A673 (cell line): Measurements from ENCODE around the gene BIRC5. TPM values are rescaled to one million over a fixed set of nuclear protein-coding genes. Genes with fewer than 3 reads are reported as not detected.

Experiments used
- BruUV-seq: library from RNA; stranded (reverse); fragments of 400-500 nt; replicated peaks from 2 replicates; lab custom pipeline; 2021; lab: Mats Ljungman, UMichigan
- CTCF ChIA-PET: fragments of 300-600 bp; sonication (Branson Sonifier 250); formaldehyde crosslinking; loops from one replicate; lab custom pipeline; 2022; ENCODE audit warnings: antibody characterized with exemption; lab: Charles Lee
- POLR2A ChIA-PET: fragments of 300-600 bp; sonication (Branson Sonifier 250); formaldehyde crosslinking; loops from one replicate; lab custom pipeline; 2022; ENCODE audit warnings: antibody characterized with exemption; ENCODE audit not compliant: low non-redundant PET; lab: Charles Lee
- DNase-seq: peaks from one replicate; pipeline ENCODE4 v3.0.0-alpha.2; 2015; ENCODE audit warnings: low spot score
- H3K27ac ChIP-seq: fragments of 200-600 bp; sonication (generic); 2 replicates; pipeline ENCODE4 v1.5.1; 2016; ENCODE audit warnings: mixed run types, low read depth, mild to moderate bottlenecking, mixed read lengths, antibody characterized with exemption, low read length; ENCODE audit not compliant: poor library complexity, severe bottlenecking
- H3K27me3 ChIP-seq: fragments of 200-600 bp; sonication (generic); replicated peaks from 2 replicates; pipeline ENCODE4 v1.6.1; 2017; ENCODE audit warnings: mixed run types, low read depth, mild to moderate bottlenecking, mixed read lengths, antibody characterized with exemption, low read length; ENCODE audit not compliant: insufficient read depth, poor library complexity
- H3K36me3 ChIP-seq: fragments of 200-600 bp; sonication (generic); 2 replicates; pipeline ENCODE4 v1.6.1; 2016; ENCODE audit warnings: mixed run types, mild to moderate bottlenecking, mixed read lengths, antibody characterized with exemption, low read length; ENCODE audit not compliant: insufficient read depth, poor library complexity, severe bottlenecking
- H3K4me1 ChIP-seq: fragments of 200-600 bp; sonication (generic); 2 replicates; pipeline ENCODE4 v1.6.1; 2017; ENCODE audit warnings: mixed run types, mild to moderate bottlenecking, mixed read lengths, antibody characterized with exemption, low read length; ENCODE audit not compliant: insufficient read depth, poor library complexity, severe bottlenecking
- H3K4me3 ChIP-seq: fragments of 200-600 bp; sonication (generic); 2 replicates; pipeline ENCODE4 v1.5.1; 2016; ENCODE audit warnings: low read depth, mixed run types, mild to moderate bottlenecking, mixed read lengths, low read length; ENCODE audit not compliant: poor library complexity, severe bottlenecking
- H3K9me3 ChIP-seq: fragments of 200-600 bp; sonication (generic); 2 replicates; pipeline ENCODE4 v1.6.1; 2016; ENCODE audit warnings: mixed run types, low read depth, mild to moderate bottlenecking, mixed read lengths, antibody characterized with exemption, low read length; ENCODE audit not compliant: poor library complexity, severe bottlenecking
- EZH2 ChIP-seq: fragments of 200-600 bp; sonication (generic); IDR thresholded peaks from 2 replicates; pipeline ENCODE4 v1.6.1; 2017; ENCODE audit warnings: borderline replicate concordance, low read depth, mild to moderate bottlenecking, mixed read lengths, antibody characterized with exemption, low read length; ENCODE audit not compliant: poor library complexity, severe bottlenecking
- intact Hi-C: fragments of 100-400 bp; cut with micrococcal nuclease; formaldehyde crosslinking; loops from one replicate; pipeline ENCODE4 v1.10.0; 2022; ENCODE audit not compliant: unreplicated experiment
- total RNA-seq: library from RNA; stranded (reverse); gene quantifications from 2 replicates; pipeline ENCODE4 v1.2.3, GENCODE V29; 2021
- TF ChIP-seq, protein P1 (sequence below): fragments of 300-800, 200-600 bp; sonication (generic); conservative IDR thresholded peaks from 2 replicates; pipeline ENCODE4 v1.5.1; 2017; ENCODE audit warnings: low read depth, mild to moderate bottlenecking, antibody characterized with exemption, low read length, moderate library complexity, mixed read lengths

BIRC5 gene
- total RNA-seq, 1 experiment from 2014 or later, result 158 TPM

DNA sequence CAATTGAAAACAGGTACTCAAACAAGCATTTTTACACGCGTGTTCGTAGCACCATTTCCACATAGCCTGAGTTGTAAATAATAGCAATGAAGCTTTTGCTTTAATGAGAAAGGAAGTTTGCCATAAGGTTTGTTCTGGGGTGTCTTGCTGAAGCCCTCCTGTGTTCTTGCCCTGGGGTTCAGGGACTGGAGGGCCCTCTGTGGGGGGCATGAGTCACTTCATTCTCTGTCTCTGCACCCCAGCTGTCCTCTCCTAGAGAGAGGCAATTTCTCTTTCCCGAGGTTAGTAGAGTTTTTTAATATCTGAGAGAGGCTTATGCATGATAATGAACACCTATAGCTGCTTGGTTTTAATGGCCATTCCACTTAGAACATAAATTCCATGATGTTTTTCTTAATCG is 17.3 kb upstream of the BIRC5 start:
- H3K27me3 ChIP-seq, result no peaks in the 10 kb centered on the region
- ChIA-PET POLR2A (no interaction called here), CTCF (no interaction called here)
- intact Hi-C loops, result no loop called here
- no peaks in the 10 kb centered on the region for H3K4me1 ChIP-seq
- H3K9me3 ChIP-seq, result no peaks in the 10 kb centered on the region
- H3K36me3 ChIP-seq, result peaks cover 19% of the 10 kb centered on the region
- H3K27ac ChIP-seq, result no peak overlapping the region
- BruUV-seq, result no TSS peak
- TF ChIP-seq, protein P1, sequence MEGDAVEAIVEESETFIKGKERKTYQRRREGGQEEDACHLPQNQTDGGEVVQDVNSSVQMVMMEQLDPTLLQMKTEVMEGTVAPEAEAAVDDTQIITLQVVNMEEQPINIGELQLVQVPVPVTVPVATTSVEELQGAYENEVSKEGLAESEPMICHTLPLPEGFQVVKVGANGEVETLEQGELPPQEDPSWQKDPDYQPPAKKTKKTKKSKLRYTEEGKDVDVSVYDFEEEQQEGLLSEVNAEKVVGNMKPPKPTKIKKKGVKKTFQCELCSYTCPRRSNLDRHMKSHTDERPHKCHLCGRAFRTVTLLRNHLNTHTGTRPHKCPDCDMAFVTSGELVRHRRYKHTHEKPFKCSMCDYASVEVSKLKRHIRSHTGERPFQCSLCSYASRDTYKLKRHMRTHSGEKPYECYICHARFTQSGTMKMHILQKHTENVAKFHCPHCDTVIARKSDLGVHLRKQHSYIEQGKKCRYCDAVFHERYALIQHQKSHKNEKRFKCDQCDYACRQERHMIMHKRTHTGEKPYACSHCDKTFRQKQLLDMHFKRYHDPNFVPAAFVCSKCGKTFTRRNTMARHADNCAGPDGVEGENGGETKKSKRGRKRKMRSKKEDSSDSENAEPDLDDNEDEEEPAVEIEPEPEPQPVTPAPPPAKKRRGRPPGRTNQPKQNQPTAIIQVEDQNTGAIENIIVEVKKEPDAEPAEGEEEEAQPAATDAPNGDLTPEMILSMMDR, result no peak
- TF ChIP-seq EZH2, result no peak
- DNase-seq, result no peak
- no peak overlapping the region for H3K4me3 ChIP-seq

DNA sequence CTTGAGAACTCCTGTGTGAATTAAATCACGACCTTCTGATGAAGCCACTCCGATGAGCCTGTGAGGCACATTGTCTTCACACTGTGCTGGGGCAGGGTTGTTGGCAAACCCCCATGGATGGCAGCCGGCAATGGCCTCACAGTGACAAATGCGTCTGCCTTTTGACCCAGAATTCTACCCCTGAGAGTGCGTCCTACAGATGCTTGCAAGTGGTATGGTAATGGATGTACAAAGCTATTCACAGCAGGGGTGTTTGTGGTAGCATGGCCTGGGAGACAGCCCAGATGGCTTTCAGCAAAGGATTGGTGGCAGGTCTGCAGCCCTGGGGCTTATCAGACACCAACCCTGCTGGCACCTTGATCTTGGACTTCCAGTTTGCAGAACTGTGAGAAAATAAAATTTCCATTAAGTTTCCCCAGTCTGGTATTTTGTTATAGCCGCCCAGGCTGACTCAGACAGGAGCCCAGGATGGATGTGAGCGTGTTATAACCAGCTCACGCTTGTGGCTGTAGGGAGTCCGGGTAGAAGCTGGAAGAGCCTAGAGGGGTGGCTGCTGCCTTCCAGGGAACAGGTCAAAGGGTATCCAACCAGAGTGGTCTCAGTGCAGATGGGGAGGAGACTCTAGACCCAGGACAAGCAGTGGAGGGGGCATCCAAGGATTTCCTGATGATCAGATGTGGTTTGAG is 16.8 kb upstream of the BIRC5 start:
- no TSS peak for BruUV-seq
- CTCF ChIA-PET, result no interaction called here
- H3K27ac ChIP-seq, result no peak overlapping the region
- no peaks in the 10 kb centered on the region for H3K27me3 ChIP-seq
- TF ChIP-seq, protein P1, result no peak
- no peak for TF ChIP-seq EZH2
- intact Hi-C loops, result no loop called here
- peaks cover 19% of the 10 kb centered on the region for H3K36me3 ChIP-seq
- no peaks in the 10 kb centered on the region for H3K9me3 ChIP-seq
- DNase-seq, result no peak
- H3K4me3 ChIP-seq, result no peak overlapping the region
- no peaks in the 10 kb centered on the region for H3K4me1 ChIP-seq
- POLR2A ChIA-PET, result no interaction called here

DNA sequence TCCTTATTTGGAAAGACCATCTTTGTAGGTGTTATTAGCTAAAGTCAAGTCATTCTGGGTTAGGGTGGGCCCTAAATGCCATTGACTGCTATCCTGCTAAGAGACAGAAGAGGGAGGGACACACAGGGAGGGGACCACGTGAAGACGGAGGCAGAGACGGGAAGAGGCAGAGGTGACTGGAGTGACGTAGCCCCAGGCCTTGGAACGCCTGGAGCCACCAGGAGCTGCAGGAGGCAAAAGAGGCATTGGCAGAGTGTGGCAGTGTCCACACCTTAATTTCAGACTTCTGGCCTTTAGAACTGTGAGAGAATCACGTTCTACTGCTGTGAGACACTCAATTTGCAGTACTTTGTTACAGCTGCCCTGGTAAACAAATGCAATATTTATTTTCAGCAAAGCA is 13.6 kb upstream of the BIRC5 start:
- DNase-seq, result no peak
- TF ChIP-seq, protein P1, result no peak
- TF ChIP-seq EZH2, result no peak
- Histone ChIP-seq H3K9me3 (no peaks in the 10 kb centered on the region), H3K27ac (no peak overlapping the region), H3K27me3 (no peaks in the 10 kb centered on the region), H3K36me3 (peaks cover 15% of the 10 kb centered on the region), H3K4me3 (no peak overlapping the region), H3K4me1 (no peaks in the 10 kb centered on the region)
- CTCF ChIA-PET, result no interaction called here
- BruUV-seq, result no TSS peak
- intact Hi-C loops, result no loop called here
- POLR2A ChIA-PET, result no interaction called here
